Panc1 (cell line): ENCODE measurements around the gene TMEM253. TPM values are rescaled to one million over a fixed set of nuclear protein-coding genes. Genes with fewer than 3 reads are reported as not detected.

Experiments
- ATAC-seq: fragments of 200-7000 bp; cut with Tn5 transposase; 2 replicates; pipeline ENCODE4 v1.9.1; 2020; ENCODE audit warnings: mild to moderate bottlenecking, moderate library complexity
- BruUV-seq: library from RNA; stranded (reverse); fragments of 400-500 nt; replicated peaks from 2 replicates; lab custom pipeline; 2021; lab: Mats Ljungman, UMichigan
- CTCF ChIA-PET: fragments of 300-600 bp; sonication (Branson Sonifier 250); formaldehyde crosslinking; loops from one replicate; lab custom pipeline; 2022; ENCODE audit warnings: antibody characterized with exemption; lab: Charles Lee
- POLR2A ChIA-PET: fragments of 300-600 bp; sonication (Branson Sonifier 250); formaldehyde crosslinking; loops from one replicate; lab custom pipeline; 2022; ENCODE audit warnings: antibody characterized with exemption; lab: Charles Lee
- DNase-seq: peaks from one replicate; pipeline ENCODE4 v3.0.0-alpha.2; 2010; ENCODE audit warnings: low read depth, low spot score
- H3K27ac ChIP-seq: 2 replicates; pipeline ENCODE4 v1.5.1; 2011; ENCODE audit warnings: mild to moderate bottlenecking, low read length, inconsistent platforms
- H3K27me3 ChIP-seq: fragments of 200-500 bp; sonication (Bioruptor generic); 2 replicates; pipeline ENCODE4 v1.6.0; 2014; ENCODE audit warnings: low read length, inconsistent platforms; ENCODE audit not compliant: control insufficient read depth, insufficient read depth
- H3K36me3 ChIP-seq: fragments of 200-500 bp; sonication (Bioruptor generic); 2 replicates; pipeline ENCODE4 v1.5.1; 2014; ENCODE audit warnings: inconsistent platforms, mild to moderate bottlenecking, low read length, moderate library complexity; ENCODE audit not compliant: control insufficient read depth, insufficient read depth
- H3K4me1 ChIP-seq: 2 replicates; pipeline ENCODE4 v1.5.1; 2011; ENCODE audit warnings: inconsistent platforms, mild to moderate bottlenecking, low read length, moderate library complexity; ENCODE audit not compliant: control insufficient read depth, insufficient read depth
- H3K4me3 ChIP-seq, 2 experiments: 2 replicates each; pipeline ENCODE4 v1.5.1; 2011 to 2012; ENCODE audit warnings: low read depth in 2 of 2, low read length in 2 of 2, mild to moderate bottlenecking in 2 of 2, inconsistent platforms in 1 of 2, moderate library complexity in 1 of 2
- H3K9me3 ChIP-seq: fragments of 200-500 bp; sonication (Bioruptor generic); 2 replicates; pipeline ENCODE4 v1.5.1; 2014; ENCODE audit warnings: low read depth, mild to moderate bottlenecking, inconsistent platforms, low read length, moderate library complexity; ENCODE audit not compliant: control insufficient read depth, insufficient read depth
- POLR2AphosphoS5 ChIP-seq: IDR thresholded peaks from 2 replicates; pipeline ENCODE4 v1.6.1; 2012; ENCODE audit warnings: mild to moderate bottlenecking, low read depth, low read length, moderate library complexity
- SIN3A ChIP-seq: IDR thresholded peaks from 2 replicates; pipeline ENCODE4 v1.6.1; 2012; ENCODE audit warnings: low read depth, mild to moderate bottlenecking, low read length, moderate library complexity, borderline replicate concordance; ENCODE audit not compliant: insufficient read depth
- TCF7L2 ChIP-seq: IDR thresholded peaks from 2 replicates; pipeline ENCODE4 v1.6.1; 2011; ENCODE audit warnings: mild to moderate bottlenecking, low read depth, low read length, inconsistent platforms
- in situ Hi-C: cut with HindIII; loops from 2 replicates; pipeline ENCODE4 v1.10.0; 2016; ENCODE audit warnings: low sequenced_read_pairs, low pct_unique_long_range_greater_than_20kb
- intact Hi-C: fragments of 100-400 bp; cut with micrococcal nuclease; formaldehyde crosslinking; loops from one replicate; pipeline ENCODE4 v1.10.0; 2022; ENCODE audit not compliant: unreplicated experiment
- total RNA-seq: library from RNA; stranded (reverse); gene quantifications from one replicate; pipeline ENCODE4 v1.2.1, GENCODE V29; 2021; ENCODE audit not compliant: unreplicated experiment
- TF ChIP-seq, protein P1 (sequence below), 2 experiments: IDR thresholded peaks; 2 replicates each; pipeline ENCODE4 v1.6.1; 2011 to 2012; ENCODE audit warnings: low read depth in 2 of 2, control low read depth in 1 of 2, low read length in 1 of 2, mild to moderate bottlenecking in 1 of 2, moderate library complexity in 1 of 2; ENCODE audit not compliant: insufficient read depth in 1 of 2
- TF ChIP-seq, protein P2 (sequence below): fragments of 450-650 bp; IDR thresholded peaks from 2 replicates; pipeline ENCODE4 v1.5.1; 2017; ENCODE audit warnings: mild to moderate bottlenecking

TMEM253 gene
- total RNA-seq, 1 experiment from 2014 or later = 0.33 TPM

DNA sequence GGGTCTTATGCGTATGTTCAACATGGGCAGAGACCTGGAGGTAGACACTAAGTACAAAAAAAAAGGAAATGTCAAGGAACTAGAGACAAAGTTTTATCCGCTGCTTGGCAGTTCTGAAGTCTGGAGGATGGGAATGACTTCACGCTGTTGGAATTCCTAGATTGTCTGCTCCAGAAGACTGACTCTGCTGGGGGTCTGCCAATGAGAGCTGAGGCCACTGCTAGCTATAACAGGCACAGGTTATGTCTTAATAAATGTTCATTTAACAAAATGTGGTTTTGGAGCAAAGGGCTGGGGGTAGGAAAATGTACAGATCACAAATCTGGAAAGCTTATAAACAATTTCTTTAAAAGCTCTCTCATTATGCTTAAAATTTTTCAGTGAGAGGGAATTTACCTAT is 37.4 kb upstream of the TMEM253 start:
- TF ChIP-seq SIN3A (no peak), POLR2AphosphoS5 (no peak), TCF7L2 (no peak)
- TF ChIP-seq, protein P1, sequence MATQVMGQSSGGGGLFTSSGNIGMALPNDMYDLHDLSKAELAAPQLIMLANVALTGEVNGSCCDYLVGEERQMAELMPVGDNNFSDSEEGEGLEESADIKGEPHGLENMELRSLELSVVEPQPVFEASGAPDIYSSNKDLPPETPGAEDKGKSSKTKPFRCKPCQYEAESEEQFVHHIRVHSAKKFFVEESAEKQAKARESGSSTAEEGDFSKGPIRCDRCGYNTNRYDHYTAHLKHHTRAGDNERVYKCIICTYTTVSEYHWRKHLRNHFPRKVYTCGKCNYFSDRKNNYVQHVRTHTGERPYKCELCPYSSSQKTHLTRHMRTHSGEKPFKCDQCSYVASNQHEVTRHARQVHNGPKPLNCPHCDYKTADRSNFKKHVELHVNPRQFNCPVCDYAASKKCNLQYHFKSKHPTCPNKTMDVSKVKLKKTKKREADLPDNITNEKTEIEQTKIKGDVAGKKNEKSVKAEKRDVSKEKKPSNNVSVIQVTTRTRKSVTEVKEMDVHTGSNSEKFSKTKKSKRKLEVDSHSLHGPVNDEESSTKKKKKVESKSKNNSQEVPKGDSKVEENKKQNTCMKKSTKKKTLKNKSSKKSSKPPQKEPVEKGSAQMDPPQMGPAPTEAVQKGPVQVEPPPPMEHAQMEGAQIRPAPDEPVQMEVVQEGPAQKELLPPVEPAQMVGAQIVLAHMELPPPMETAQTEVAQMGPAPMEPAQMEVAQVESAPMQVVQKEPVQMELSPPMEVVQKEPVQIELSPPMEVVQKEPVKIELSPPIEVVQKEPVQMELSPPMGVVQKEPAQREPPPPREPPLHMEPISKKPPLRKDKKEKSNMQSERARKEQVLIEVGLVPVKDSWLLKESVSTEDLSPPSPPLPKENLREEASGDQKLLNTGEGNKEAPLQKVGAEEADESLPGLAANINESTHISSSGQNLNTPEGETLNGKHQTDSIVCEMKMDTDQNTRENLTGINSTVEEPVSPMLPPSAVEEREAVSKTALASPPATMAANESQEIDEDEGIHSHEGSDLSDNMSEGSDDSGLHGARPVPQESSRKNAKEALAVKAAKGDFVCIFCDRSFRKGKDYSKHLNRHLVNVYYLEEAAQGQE (IDR thresholded peaks at IDR 0.05; ENCODE audit: insufficient read depth in 1 of 2, low read depth in 2 of 2, low read length in 1 of 2) = no peak
- TF ChIP-seq, protein P2, sequence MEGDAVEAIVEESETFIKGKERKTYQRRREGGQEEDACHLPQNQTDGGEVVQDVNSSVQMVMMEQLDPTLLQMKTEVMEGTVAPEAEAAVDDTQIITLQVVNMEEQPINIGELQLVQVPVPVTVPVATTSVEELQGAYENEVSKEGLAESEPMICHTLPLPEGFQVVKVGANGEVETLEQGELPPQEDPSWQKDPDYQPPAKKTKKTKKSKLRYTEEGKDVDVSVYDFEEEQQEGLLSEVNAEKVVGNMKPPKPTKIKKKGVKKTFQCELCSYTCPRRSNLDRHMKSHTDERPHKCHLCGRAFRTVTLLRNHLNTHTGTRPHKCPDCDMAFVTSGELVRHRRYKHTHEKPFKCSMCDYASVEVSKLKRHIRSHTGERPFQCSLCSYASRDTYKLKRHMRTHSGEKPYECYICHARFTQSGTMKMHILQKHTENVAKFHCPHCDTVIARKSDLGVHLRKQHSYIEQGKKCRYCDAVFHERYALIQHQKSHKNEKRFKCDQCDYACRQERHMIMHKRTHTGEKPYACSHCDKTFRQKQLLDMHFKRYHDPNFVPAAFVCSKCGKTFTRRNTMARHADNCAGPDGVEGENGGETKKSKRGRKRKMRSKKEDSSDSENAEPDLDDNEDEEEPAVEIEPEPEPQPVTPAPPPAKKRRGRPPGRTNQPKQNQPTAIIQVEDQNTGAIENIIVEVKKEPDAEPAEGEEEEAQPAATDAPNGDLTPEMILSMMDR = no peak
- in situ Hi-C loops = no loop called here

DNA sequence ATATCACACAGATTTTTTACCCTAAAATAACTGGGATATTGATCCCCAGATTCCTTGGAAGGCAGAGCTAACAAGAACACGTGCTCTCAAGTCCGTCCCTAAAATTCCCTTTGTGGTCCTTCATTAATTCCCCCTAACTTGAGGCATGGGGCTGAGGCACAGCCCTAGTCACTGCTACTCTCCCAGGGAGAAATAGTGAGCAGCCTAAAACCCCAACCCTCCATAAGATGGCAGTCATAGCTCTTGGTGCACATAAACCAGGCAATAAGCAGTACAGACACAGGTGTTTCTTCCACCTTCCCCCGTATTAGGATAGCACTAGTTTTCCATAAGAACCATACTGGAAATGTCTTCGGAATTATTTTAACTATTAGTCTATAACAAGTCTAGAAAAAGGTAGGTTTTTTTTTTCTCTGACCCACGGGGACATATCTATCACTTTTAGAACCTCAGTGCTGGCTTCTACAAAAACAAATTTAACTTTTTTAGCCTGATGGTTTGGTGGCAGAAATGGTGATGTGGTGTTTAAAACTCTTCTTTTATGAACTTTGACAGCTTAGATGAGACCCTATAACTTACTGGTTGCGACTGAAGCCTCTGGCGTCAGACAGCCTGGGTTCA is 33.9 kb upstream of the TMEM253 start:
- intact Hi-C loops (loop anchor here (5.0 kb wide), 1 partner anchor 40 kb away; no protein-coding TSS in a partner anchor), in situ Hi-C loops (no loop called here)
- DNase-seq = no peak
- ATAC-seq = no peak
- no peak overlapping the region for H3K4me3 ChIP-seq
- ChIA-PET CTCF (interaction anchor here (0.7 to 1.9 kb wide), 6 partner anchors 22 to 734 kb away, joined by 3 to 14 read pairs (median 6); no protein-coding TSS in a partner anchor), POLR2A (no interaction called here)
- H3K9me3 ChIP-seq = no peaks in the 10 kb centered on the region
- no TSS peak for BruUV-seq
- peaks cover 2% of the 10 kb centered on the region; the same call in 1 of the 2 replicates for H3K27me3 ChIP-seq
- H3K4me1 ChIP-seq = peaks cover 6% of the 10 kb centered on the region
- no peak overlapping the region for H3K27ac ChIP-seq
- no peaks in the 10 kb centered on the region for H3K36me3 ChIP-seq
- TF ChIP-seq, protein P2 = peak; percentile 64
- TF ChIP-seq, protein P1 (IDR thresholded peaks at IDR 0.05; ENCODE audit: insufficient read depth in 1 of 2, low read depth in 2 of 2, low read length in 1 of 2) = no peak

More for the DNA sequence above, 37.4 kb upstream of the TMEM253 start:
- CTCF ChIA-PET = no interaction called here
- Histone ChIP-seq H3K36me3 (no peaks in the 10 kb centered on the region), H3K27ac (no peak overlapping the region), H3K27me3 (peaks cover 2% of the 10 kb centered on the region), H3K4me1 (no peaks in the 10 kb centered on the region), H3K9me3 (no peaks in the 10 kb centered on the region), H3K4me3 (no peak overlapping the region)
- no TSS peak for BruUV-seq
- DNase-seq (no peak), ATAC-seq (no peak)
- POLR2A ChIA-PET = no interaction called here
- intact Hi-C loops = no loop called here
